K562 (cell line): ENCODE results near the gene ZNHIT2. TPM values are rescaled to one million over a fixed set of nuclear protein-coding genes. Genes with fewer than 3 reads are reported as not detected.
A peak's percentile ranks its signal among the peaks of the same experiment; 100 is the strongest.

ENCODE experiments used
- ATAC-seq: fragments of 200-7000 bp; cut with Tn5 transposase; 3 replicates; pipeline ENCODE4 v1.9.1; 2020; ENCODE audit warnings: moderate library complexity
- BruUV-seq: library from RNA; stranded (reverse); fragments of 400-500 nt; replicated peaks from 2 replicates; lab custom pipeline; 2021; lab: Mats Ljungman, UMichigan
- CTCF ChIA-PET: fragments of 300-600 bp; formaldehyde crosslinking; extraction: SDS; loops from one replicate; lab custom pipeline; 2021; ENCODE audit warnings: low intra/inter-chr PET ratio; lab: Yijun Ruan, JAX
- POLR2A ChIA-PET: fragments of 300-600, 350-650 bp; sonication (Branson Sonifier 250); formaldehyde crosslinking; extraction: SDS; loops from one replicate; lab custom pipeline; 2021; ENCODE audit warnings: antibody characterized with exemption, inconsistent platforms; lab: Yijun Ruan, JAX
- DNase-seq, 4 experiments: peaks; one replicate each; pipeline versions ENCODE4 v3.0.0 to v3.0.0-alpha.2; 2011 to 2018; ENCODE audit warnings: low spot score in 3 of 4, mixed read lengths in 3 of 4; ENCODE audit errors: extremely low read depth in 1 of 4
- FAIRE-seq: peaks from 2 replicates; lab custom pipeline; 2011; peaks lifted over from hg19 to GRCh38; lab: Jason Lieb, UNC
- H2AFZ ChIP-seq: 2 replicates; pipeline ENCODE4 v1.6.0; 2011; ENCODE audit warnings: low read depth, low read length, control low read depth, inconsistent platforms
- H3K27ac ChIP-seq: fragments of 200-600 bp; 3 replicates; pipeline ENCODE4 v1.8.0; 2011; ENCODE audit warnings: low read depth, mild to moderate bottlenecking, control low read depth, inconsistent platforms, low read length, moderate library complexity, mixed read lengths; ENCODE audit errors: extremely low read depth
- H3K27me3 ChIP-seq, 2 experiments: fragments of 300-600 bp in 1 of 2; 2 replicates in 1 of 2; 3 replicates in 1 of 2; pipeline versions ENCODE4 v1.6.0 to v1.8.0; 2011; ENCODE audit warnings: inconsistent platforms in 2 of 2, low read length in 2 of 2, mild to moderate bottlenecking in 1 of 2, mixed read lengths in 1 of 2, moderate library complexity in 1 of 2; ENCODE audit not compliant: control insufficient read depth in 2 of 2, insufficient read depth in 2 of 2
- H3K36me3 ChIP-seq: fragments of 300-600 bp; 3 replicates; pipeline ENCODE4 v1.8.0; 2011; ENCODE audit warnings: mild to moderate bottlenecking, low read length, inconsistent platforms; ENCODE audit not compliant: control insufficient read depth, insufficient read depth
- H3K4me1 ChIP-seq, 2 experiments: fragments of 200-600 bp in 1 of 2; replicated peaks in 1 of 2; 2 replicates in 1 of 2; 3 replicates in 1 of 2; pipeline versions ENCODE4 v1.5.1 to v1.8.0; 2011; ENCODE audit warnings: inconsistent platforms in 2 of 2, low read length in 2 of 2, mild to moderate bottlenecking in 1 of 2, mixed read lengths in 1 of 2, moderate library complexity in 1 of 2; ENCODE audit not compliant: control insufficient read depth in 2 of 2, insufficient read depth in 2 of 2
- H3K4me2 ChIP-seq: 2 replicates; pipeline ENCODE4 v1.6.1; 2011; ENCODE audit warnings: low read length, control low read depth, inconsistent platforms, mixed read lengths; ENCODE audit not compliant: insufficient read depth
- H3K4me3 ChIP-seq: fragments of 200-600 bp; sonication (generic), shearing (Covaris generic); 2 replicates; pipeline ENCODE4 v1.5.1; 2016; ENCODE audit warnings: control low read depth, inconsistent platforms
- H3K79me2 ChIP-seq: fragments of 200-600 bp; 3 replicates; pipeline ENCODE4 v1.8.0; 2011; ENCODE audit warnings: low read length, inconsistent platforms; ENCODE audit not compliant: control insufficient read depth, insufficient read depth
- H3K9ac ChIP-seq, 2 experiments: 2 replicates each; pipeline versions ENCODE4 v1.6.0 to v1.6.1; 2011; ENCODE audit warnings: low read depth in 2 of 2, low read length in 2 of 2, control low read depth in 1 of 2, inconsistent platforms in 1 of 2, mild to moderate bottlenecking in 1 of 2, mixed read lengths in 1 of 2; ENCODE audit not compliant: insufficient read depth in 1 of 2
- H3K9me1 ChIP-seq: one replicate; pipeline ENCODE4 v1.6.0; 2011; ENCODE audit warnings: inconsistent platforms, mild to moderate bottlenecking, low read length, moderate library complexity; ENCODE audit not compliant: control insufficient read depth, insufficient read depth
- H3K9me3 ChIP-seq: replicated peaks from 2 replicates; pipeline ENCODE4 v1.5.1; 2011; ENCODE audit warnings: low read depth, low read length, inconsistent platforms; ENCODE audit not compliant: control insufficient read depth, insufficient read depth
- H4K20me1 ChIP-seq: replicated peaks from 2 replicates; pipeline ENCODE4 v1.6.1; 2011; ENCODE audit warnings: low read length, inconsistent platforms, mixed read lengths; ENCODE audit not compliant: control insufficient read depth, insufficient read depth
- ATF2 ChIP-seq: sonication (generic); formaldehyde crosslinking; IDR thresholded peaks from 2 replicates; pipeline ENCODE4 v1.8.1; 2022; ENCODE audit warnings: missing genetic modification reagents
- BRCA1 ChIP-seq, 2 experiments: fragments of 450-650 bp in 1 of 2; sonication (generic) in 1 of 2; formaldehyde crosslinking in 1 of 2; IDR thresholded peaks; 2 replicates each; pipeline versions ENCODE4 v1.5.0 to v1.6.1; 2017 to 2020; ENCODE audit warnings: mild to moderate bottlenecking in 1 of 2, missing genetic modification reagents in 1 of 2
- CSDE1 ChIP-seq, 2 experiments: fragments of 450-650 bp; IDR thresholded peaks; 2 replicates each; pipeline ENCODE4 v1.6.1; 2016; ENCODE audit warnings: mild to moderate bottlenecking in 1 of 2
- GTF2F1 ChIP-seq: IDR thresholded peaks from 2 replicates; pipeline ENCODE4 v1.6.1; 2011; ENCODE audit warnings: low read depth, low read length, improper control_type of control experiment
- UBTF ChIP-seq, 2 experiments: IDR thresholded peaks; 2 replicates each; pipeline ENCODE4 v1.6.1; 2012; ENCODE audit warnings: improper control_type of control experiment in 2 of 2, low read depth in 2 of 2, low read length in 2 of 2, borderline replicate concordance in 1 of 2
- XRCC5 ChIP-seq: fragments of 200-400 bp; formaldehyde crosslinking; IDR thresholded peaks from 2 replicates; pipeline ENCODE4 v1.6.1; 2017; ENCODE audit warnings: low read depth, mild to moderate bottlenecking, low read length
- YBX1 ChIP-seq: fragments of 450-650 bp; IDR thresholded peaks from 2 replicates; pipeline ENCODE4 v1.7.1; 2016; ENCODE audit warnings: mild to moderate bottlenecking
- WGBS: fragments of 100-300 bp; shearing (Covaris generic); methylation state at CpG from one replicate; pipeline ENCODE4 v1.1.6; 2016; ENCODE audit warnings: low coverage, mixed read lengths; ENCODE audit not compliant: insufficient coverage; ENCODE audit errors: missing lambda C conversion rate; 5-methylcytosine and 5-hydroxymethylcytosine counted together
- in situ Hi-C: fragments of 300-500 bp; cut with MboI; formaldehyde crosslinking; loops from 4 replicates; pipeline ENCODE4 v1.15.0; 2018; ENCODE audit warnings: inconsistent platforms, mixed read lengths
- intact Hi-C: fragments of 100-400 bp; cut with micrococcal nuclease; formaldehyde crosslinking; loops from 2 replicates; pipeline ENCODE4 v1.14.2; 2022
- polyA plus RNA-seq, 8 experiments: library from polyadenylated mRNA; depleted of rRNA in 4 of 8; stranded (reverse) in 5 of 8; unstranded in 3 of 8; fragments of >200 nt; fragmentation: Nextera tagmentation in 2 of 8; fragmentation: Illumina TruSeq in 1 of 8; extraction: Ambion mirVana in 2 of 8; extraction: Trizol in 1 of 8; gene quantifications; 2 replicates each; pipeline versions ENCODE4 v1.2.1 to v1.2.3, GENCODE V29; 2011 to 2014; ENCODE audit warnings: inconsistent platforms in 1 of 8, missing spikeins in 1 of 8
- total RNA-seq, 7 experiments: library from RNA; depleted of rRNA in 6 of 7; stranded (reverse); fragments of >200 nt in 6 of 7; fragmentation: Illumina TruSeq in 2 of 7; extraction: Trizol in 2 of 7; gene quantifications; 2 replicates each; pipeline versions ENCODE4 v1.2.1 to v1.2.3, GENCODE V29; 2011 to 2021; ENCODE audit warnings: low replicate concordance in 1 of 7
- TF ChIP-seq, protein P1 (sequence below): fragments of 450-650 bp; IDR thresholded peaks from 2 replicates; pipeline ENCODE4 v1.7.0; 2016; ENCODE audit warnings: borderline replicate concordance
- TF ChIP-seq, protein P2 (sequence below): fragments of 250-450 bp; sonication (Bioruptor Pico); IDR thresholded peaks from 2 replicates; pipeline ENCODE4 v1.8.0; 2022; ENCODE audit warnings: moderate library complexity, mild to moderate bottlenecking, inconsistent platforms
- TF ChIP-seq, protein P3 (sequence below): fragments of 250-450 bp; sonication (Bioruptor Pico); IDR thresholded peaks from 2 replicates; pipeline ENCODE4 v1.4.0; 2020; ENCODE audit warnings: mild to moderate bottlenecking, moderate library complexity

ZNHIT2 gene
- total and polyA plus RNA-seq, 9 of the 15 experiments (the other 6 are each of a cell fraction or from before 2014, with no cell fraction given), result 0.08 to 39.0 (median 2.5) TPM

DNA sequence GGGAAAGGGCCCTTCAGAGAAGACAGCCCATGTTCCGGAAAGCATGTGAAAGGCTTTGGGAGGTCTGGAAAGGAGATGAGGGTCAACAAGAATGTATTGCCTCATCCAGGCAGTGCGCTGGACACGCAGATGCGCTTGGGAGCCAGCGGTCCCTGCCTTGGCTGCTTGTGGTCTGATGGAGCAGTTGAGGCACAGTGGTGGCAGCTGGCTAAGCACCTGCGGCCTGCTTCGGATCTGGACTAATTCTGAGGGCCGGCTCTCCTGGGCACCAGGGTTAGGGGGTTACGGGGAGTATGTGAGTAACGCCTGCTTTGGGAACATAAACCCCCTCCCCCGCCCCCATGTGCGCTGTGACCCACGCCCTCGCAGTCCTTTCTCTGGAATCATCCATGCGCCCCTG, 10.4 kb downstream of the ZNHIT2 start:
- peaks cover 9 to 29% of the 10 kb centered on the region in 2 experiments; a peak in 4 of 5 replicates for H3K4me1 ChIP-seq
- H2AFZ ChIP-seq, result no peak overlapping the region
- no peak for FAIRE-seq
- peaks cover 5% of the 10 kb centered on the region; the same call in 1 of the 3 replicates for H3K79me2 ChIP-seq
- H3K27ac ChIP-seq, result no peak overlapping the region
- POLR2A ChIA-PET, result interaction anchor here (0.6 to 7.2 kb wide), 2 partner anchors 10 to 723 kb away, joined by 3 to 92 read pairs; partner anchors contain the start of gene VPS51
- no peaks in the 10 kb centered on the region for H3K9me1 ChIP-seq
- intact Hi-C loops, result no loop called here
- 87% methylated on average over 11 of the region's 15 CpGs for WGBS
- H3K36me3 ChIP-seq, result peaks cover 32% of the 10 kb centered on the region; the same call in 1 of the 3 replicates
- no peak overlapping the region for H3K4me2 ChIP-seq
- H4K20me1 ChIP-seq, result no peaks in the 10 kb centered on the region
- DNase-seq, result no peak
- H3K9ac ChIP-seq, result peak overlapping the region in 1 of 2 experiments; percentile 59; a peak in 1 of 4 replicates
- no peak for ATAC-seq
- in situ Hi-C loops, result no loop called here
- no peak overlapping the region for H3K4me3 ChIP-seq
- H3K9me3 ChIP-seq, result no peaks in the 10 kb centered on the region
- no TSS peak for BruUV-seq
- CTCF ChIA-PET, result no interaction called here
- H3K27me3 ChIP-seq, result no peaks in the 10 kb centered on the region
- TF ChIP-seq YBX1 (no peak), UBTF (IDR thresholded peaks at IDR 0.05; ENCODE audit: borderline replicate concordance in 1 of 2, low read depth in 2 of 2, low read length in 2 of 2) (no peak), BRCA1 (IDR thresholded peaks at IDR 0.05) (no peak), BRCA1 (CRISPR knock-in tag; IDR thresholded peaks at IDR 0.05) (no peak), ATF2 (no peak), CSDE1 (IDR thresholded peaks at IDR 0.05) (no peak), XRCC5 (no peak), GTF2F1 (no peak)
- TF ChIP-seq, protein P1, sequence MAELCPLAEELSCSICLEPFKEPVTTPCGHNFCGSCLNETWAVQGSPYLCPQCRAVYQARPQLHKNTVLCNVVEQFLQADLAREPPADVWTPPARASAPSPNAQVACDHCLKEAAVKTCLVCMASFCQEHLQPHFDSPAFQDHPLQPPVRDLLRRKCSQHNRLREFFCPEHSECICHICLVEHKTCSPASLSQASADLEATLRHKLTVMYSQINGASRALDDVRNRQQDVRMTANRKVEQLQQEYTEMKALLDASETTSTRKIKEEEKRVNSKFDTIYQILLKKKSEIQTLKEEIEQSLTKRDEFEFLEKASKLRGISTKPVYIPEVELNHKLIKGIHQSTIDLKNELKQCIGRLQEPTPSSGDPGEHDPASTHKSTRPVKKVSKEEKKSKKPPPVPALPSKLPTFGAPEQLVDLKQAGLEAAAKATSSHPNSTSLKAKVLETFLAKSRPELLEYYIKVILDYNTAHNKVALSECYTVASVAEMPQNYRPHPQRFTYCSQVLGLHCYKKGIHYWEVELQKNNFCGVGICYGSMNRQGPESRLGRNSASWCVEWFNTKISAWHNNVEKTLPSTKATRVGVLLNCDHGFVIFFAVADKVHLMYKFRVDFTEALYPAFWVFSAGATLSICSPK, result no peak
- TF ChIP-seq, protein P2, sequence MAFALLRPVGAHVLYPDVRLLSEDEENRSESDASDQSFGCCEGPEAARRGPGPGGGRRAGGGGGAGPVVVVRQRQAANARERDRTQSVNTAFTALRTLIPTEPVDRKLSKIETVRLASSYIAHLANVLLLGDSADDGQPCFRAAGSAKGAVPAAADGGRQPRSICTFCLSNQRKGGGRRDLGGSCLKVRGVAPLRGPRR (CRISPR knock-in tag), result no peak
- TF ChIP-seq, protein P3, sequence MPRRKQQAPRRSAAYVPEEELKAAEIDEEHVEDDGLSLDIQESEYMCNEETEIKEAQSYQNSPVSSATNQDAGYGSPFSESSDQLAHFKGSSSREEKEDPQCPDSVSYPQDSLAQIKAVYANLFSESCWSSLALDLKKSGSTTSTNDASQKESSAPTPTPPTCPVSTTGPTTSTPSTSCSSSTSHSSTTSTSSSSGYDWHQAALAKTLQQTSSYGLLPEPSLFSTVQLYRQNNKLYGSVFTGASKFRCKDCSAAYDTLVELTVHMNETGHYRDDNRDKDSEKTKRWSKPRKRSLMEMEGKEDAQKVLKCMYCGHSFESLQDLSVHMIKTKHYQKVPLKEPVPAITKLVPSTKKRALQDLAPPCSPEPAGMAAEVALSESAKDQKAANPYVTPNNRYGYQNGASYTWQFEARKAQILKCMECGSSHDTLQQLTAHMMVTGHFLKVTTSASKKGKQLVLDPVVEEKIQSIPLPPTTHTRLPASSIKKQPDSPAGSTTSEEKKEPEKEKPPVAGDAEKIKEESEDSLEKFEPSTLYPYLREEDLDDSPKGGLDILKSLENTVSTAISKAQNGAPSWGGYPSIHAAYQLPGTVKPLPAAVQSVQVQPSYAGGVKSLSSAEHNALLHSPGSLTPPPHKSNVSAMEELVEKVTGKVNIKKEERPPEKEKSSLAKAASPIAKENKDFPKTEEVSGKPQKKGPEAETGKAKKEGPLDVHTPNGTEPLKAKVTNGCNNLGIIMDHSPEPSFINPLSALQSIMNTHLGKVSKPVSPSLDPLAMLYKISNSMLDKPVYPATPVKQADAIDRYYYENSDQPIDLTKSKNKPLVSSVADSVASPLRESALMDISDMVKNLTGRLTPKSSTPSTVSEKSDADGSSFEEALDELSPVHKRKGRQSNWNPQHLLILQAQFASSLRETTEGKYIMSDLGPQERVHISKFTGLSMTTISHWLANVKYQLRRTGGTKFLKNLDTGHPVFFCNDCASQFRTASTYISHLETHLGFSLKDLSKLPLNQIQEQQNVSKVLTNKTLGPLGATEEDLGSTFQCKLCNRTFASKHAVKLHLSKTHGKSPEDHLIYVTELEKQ (CRISPR knock-in tag), result no peak
